H9 (cell line): ENCODE measurements around the gene BPGM. TPM values are rescaled to one million over a fixed set of nuclear protein-coding genes. Genes with fewer than 3 reads are reported as not detected.
A peak's percentile ranks its signal among the peaks of the same experiment; 100 is the strongest.

Source experiments
- DNase-seq: peaks from one replicate; pipeline ENCODE4 v3.0.0-alpha.2; 2017
- H2AFZ ChIP-seq: one replicate; pipeline ENCODE4 v1.6.1; 2013; ENCODE audit warnings: mild to moderate bottlenecking, low read length, control low read depth, moderate library complexity
- H2AK5ac ChIP-seq: 2 replicates; pipeline ENCODE4 v1.6.1; 2013; ENCODE audit warnings: low read length, control low read depth, mixed read lengths; ENCODE audit not compliant: insufficient read length
- H2BK120ac ChIP-seq: one replicate; pipeline ENCODE4 v1.6.1; 2013; ENCODE audit warnings: low read depth, mild to moderate bottlenecking, low read length, control low read depth, inconsistent platforms; ENCODE audit not compliant: poor library complexity, severe bottlenecking
- H2BK12ac ChIP-seq: 2 replicates; pipeline ENCODE4 v1.6.1; 2013; ENCODE audit warnings: low read length, control low read depth, mixed read lengths, low read depth; ENCODE audit not compliant: insufficient read length
- H2BK15ac ChIP-seq: 2 replicates; pipeline ENCODE4 v1.6.1; 2013; ENCODE audit warnings: low read depth, low read length, control low read depth
- H2BK20ac ChIP-seq: one replicate; pipeline ENCODE4 v1.6.1; 2013; ENCODE audit warnings: low read depth, mild to moderate bottlenecking, low read length, control low read depth, inconsistent platforms; ENCODE audit not compliant: poor library complexity, severe bottlenecking
- H2BK5ac ChIP-seq: 2 replicates; pipeline ENCODE4 v1.6.1; 2013; ENCODE audit warnings: low read length, control low read depth, mixed read lengths; ENCODE audit not compliant: insufficient read length
- H3K14ac ChIP-seq: 2 replicates; pipeline ENCODE4 v1.6.1; 2013; ENCODE audit warnings: low read length, control low read depth; ENCODE audit not compliant: insufficient read depth
- H3K18ac ChIP-seq: 2 replicates; pipeline ENCODE4 v1.6.1; 2013; ENCODE audit warnings: low read depth, mild to moderate bottlenecking, mixed read lengths, low read length, control low read depth; ENCODE audit not compliant: insufficient read length
- H3K23ac ChIP-seq: 2 replicates; pipeline ENCODE4 v1.6.1; 2013; ENCODE audit warnings: low read length, control low read depth, mixed read lengths, low read depth; ENCODE audit not compliant: insufficient read length
- H3K23me2 ChIP-seq: 2 replicates; pipeline ENCODE4 v1.6.1; 2013; ENCODE audit warnings: low read depth, mild to moderate bottlenecking, mixed read lengths, low read length, control low read depth; ENCODE audit not compliant: insufficient read length, poor library complexity, severe bottlenecking
- H3K27ac ChIP-seq: 2 replicates; pipeline ENCODE4 v1.5.1; 2013; ENCODE audit warnings: low read length, control low read depth, mixed read lengths, low read depth; ENCODE audit not compliant: insufficient read length
- H3K27me3 ChIP-seq: 2 replicates; pipeline ENCODE4 v1.6.1; 2013; ENCODE audit warnings: low read length, control low read depth, inconsistent platforms; ENCODE audit not compliant: insufficient read depth
- H3K4ac ChIP-seq: 2 replicates; pipeline ENCODE4 v1.6.1; 2013; ENCODE audit warnings: low read depth, mild to moderate bottlenecking, control low read depth, inconsistent platforms, low read length, moderate library complexity
- H3K4me1 ChIP-seq: 2 replicates; pipeline ENCODE4 v1.6.1; 2013; ENCODE audit warnings: low read length, control low read depth, inconsistent platforms; ENCODE audit not compliant: insufficient read depth
- H3K4me2 ChIP-seq: 2 replicates; pipeline ENCODE4 v1.6.1; 2013; ENCODE audit warnings: low read length, control low read depth, mixed read lengths; ENCODE audit not compliant: insufficient read length, insufficient read depth
- H3K56ac ChIP-seq: 2 replicates; pipeline ENCODE4 v1.6.1; 2013; ENCODE audit warnings: low read depth, mild to moderate bottlenecking, mixed read lengths, low read length, control low read depth; ENCODE audit not compliant: insufficient read length
- H3K79me1 ChIP-seq: 2 replicates; pipeline ENCODE4 v1.6.1; 2013; ENCODE audit warnings: low read depth, mild to moderate bottlenecking, moderate library complexity, low read length, control low read depth, inconsistent platforms; ENCODE audit not compliant: insufficient read depth, poor library complexity, severe bottlenecking
- H3K79me2 ChIP-seq: 2 replicates; pipeline ENCODE4 v1.6.1; 2013; ENCODE audit warnings: low read length, control low read depth, inconsistent platforms; ENCODE audit not compliant: insufficient read depth
- H3K9ac ChIP-seq: 2 replicates; pipeline ENCODE4 v1.6.1; 2013; ENCODE audit warnings: low read length, control low read depth, mixed read lengths; ENCODE audit not compliant: insufficient read length; ENCODE audit errors: extremely low read depth
- H3K9me3 ChIP-seq: one replicate; pipeline ENCODE4 v1.6.1; 2013; ENCODE audit warnings: low read depth, low read length, inconsistent platforms; ENCODE audit not compliant: control insufficient read depth
- H3T11ph ChIP-seq: one replicate; pipeline ENCODE4 v1.6.1; 2013; ENCODE audit warnings: mild to moderate bottlenecking, low read length, control low read depth, inconsistent platforms
- H4K20me1 ChIP-seq: one replicate; pipeline ENCODE4 v1.6.1; 2013; ENCODE audit not compliant: control insufficient read depth, insufficient read length, insufficient read depth
- H4K5ac ChIP-seq: 2 replicates; pipeline ENCODE4 v1.6.1; 2013; ENCODE audit warnings: low read depth, mild to moderate bottlenecking, mixed read lengths, low read length, control low read depth; ENCODE audit not compliant: insufficient read length
- H4K8ac ChIP-seq: replicated peaks from 2 replicates; pipeline ENCODE4 v1.6.1; 2013; ENCODE audit warnings: low read length, control low read depth, mixed read lengths, low read depth; ENCODE audit not compliant: insufficient read length
- H4K91ac ChIP-seq: 2 replicates; pipeline ENCODE4 v1.6.1; 2013; ENCODE audit warnings: low read depth, mild to moderate bottlenecking, moderate library complexity, mixed read lengths, low read length, control low read depth; ENCODE audit not compliant: insufficient read length
- H3K27ac Mint-ChIP-seq, 3 experiments: 2 replicates in 2 of 3; 3 replicates in 1 of 3; pipeline ENCODE4 v1.8.0; 2020 to 2021; ENCODE audit warnings: mixed read lengths in 3 of 3, mild to moderate bottlenecking in 1 of 3, moderate library complexity in 1 of 3
- H3K27me3 Mint-ChIP-seq: 2 replicates; pipeline ENCODE4 v1.8.0; 2021; ENCODE audit warnings: low read depth, mild to moderate bottlenecking, moderate library complexity, mixed read lengths
- H3K36me3 Mint-ChIP-seq, 3 experiments: 2 replicates in 2 of 3; 3 replicates in 1 of 3; pipeline ENCODE4 v1.8.0; 2020 to 2021; ENCODE audit warnings: low read depth in 3 of 3, mixed read lengths in 3 of 3; ENCODE audit not compliant: insufficient read depth in 1 of 3
- H3K4me1 Mint-ChIP-seq, 2 experiments: 2 replicates each; pipeline ENCODE4 v1.8.0; 2020; ENCODE audit warnings: mixed read lengths in 2 of 2
- H3K4me3 Mint-ChIP-seq, 2 experiments: 2 replicates in 1 of 2; 3 replicates in 1 of 2; pipeline ENCODE4 v1.8.0; 2020 to 2021; ENCODE audit warnings: mild to moderate bottlenecking in 2 of 2, mixed read lengths in 2 of 2, moderate library complexity in 1 of 2
- H3K9me3 Mint-ChIP-seq, 2 experiments: 2 replicates in 1 of 2; 3 replicates in 1 of 2; pipeline ENCODE4 v1.8.0; 2020; ENCODE audit warnings: mild to moderate bottlenecking in 2 of 2, mixed read lengths in 2 of 2, moderate library complexity in 1 of 2
- CTCF ChIP-seq: fragments of 200-600 bp; sonication (generic); conservative IDR thresholded peaks from 3 replicates; pipeline ENCODE4 v1.8.0; 2021; ENCODE audit warnings: antibody characterized with exemption, mild to moderate bottlenecking
- WGBS: extraction: QIAGEN DNeasy Blood & Tissue Kit; methylation state at CpG from one replicate; pipeline ENCODE4 v1.1.7; 2013; ENCODE audit warnings: missing lambda C conversion rate, low lambda C conversion rate, mixed read lengths; ENCODE audit not compliant: insufficient read length; ENCODE audit errors: extremely low coverage; 5-methylcytosine and 5-hydroxymethylcytosine counted together
- total RNA-seq: library from RNA; stranded (reverse); gene quantifications from 2 replicates; pipeline ENCODE4 v1.2.1, GENCODE V29; 2021

The BPGM gene
- total RNA-seq, 1 experiment from 2014 or later, result 14.4 TPM

- no peak overlapping the region for H2BK15ac ChIP-seq
- Mint-ChIP-seq H3K4me1 (peaks cover 9% of the 10 kb centered on the region in 2 experiments), H3K36me3 (peaks cover 0 to 6% (median 6%) of the 10 kb centered on the region in 3 experiments; a peak in 1 of 7 replicates), H3K4me3 (no peak overlapping the region), H3K27me3 (no peaks in the 10 kb centered on the region), H3K27ac (0 out of 7 replicates have a peak overlapping the region, but pooled peaks of 1 of the 3 experiments have one; percentile 13), H3K9me3 (no peaks in the 10 kb centered on the region)
- no peak overlapping the region for H3K27ac ChIP-seq
- H3K14ac ChIP-seq, result no peak overlapping the region
- H3K4ac ChIP-seq, result no peak overlapping the region
- H3K23me2 ChIP-seq, result no peaks in the 10 kb centered on the region
- H3K79me2 ChIP-seq, result no peaks in the 10 kb centered on the region; the same call in 1 of the 2 replicates
- no peak overlapping the region for H2BK12ac ChIP-seq
- no peak for DNase-seq
- H3K56ac ChIP-seq, result no peak overlapping the region
- H2AK5ac ChIP-seq, result no peak overlapping the region
- H2AFZ ChIP-seq, result no peak overlapping the region
- no peak overlapping the region for H3K9ac ChIP-seq
- H4K5ac ChIP-seq, result no peak overlapping the region
- H4K91ac ChIP-seq, result no peak overlapping the region
- H3K9me3 ChIP-seq, result no peaks in the 10 kb centered on the region
- peaks cover 2% of the 10 kb centered on the region for H3K4me1 ChIP-seq
- no peaks in the 10 kb centered on the region for H3K27me3 ChIP-seq
- H3K18ac ChIP-seq, result no peak overlapping the region
- no peak overlapping the region for H4K8ac ChIP-seq
- no peak overlapping the region for H2BK5ac ChIP-seq
- H4K20me1 ChIP-seq, result no peaks in the 10 kb centered on the region
- H3K79me1 ChIP-seq, result no peaks in the 10 kb centered on the region
- H2BK20ac ChIP-seq, result no peak overlapping the region
- H2BK120ac ChIP-seq, result no peak overlapping the region
- no peak overlapping the region for H3T11ph ChIP-seq
- no peak overlapping the region for H3K23ac ChIP-seq
- no peak overlapping the region for H3K4me2 ChIP-seq
- no CpG with 5 or more reads among the region's 7 CpGs for WGBS
- TF ChIP-seq CTCF, result no peak
These were observed 13.7 kb downstream of the BPGM start for GRCh38 chr7:134660242-134660785.
